Activated T-helper 17 cell treated with anti-CD3 and anti-CD28 coated beads, Interleukin-2, amount 50 U/mL, for 72 hours (primary cell): ENCODE results near the gene WT1. TPM values are rescaled to one million over a fixed set of nuclear protein-coding genes. Genes with fewer than 3 reads are reported as not detected.
"Not testable (repeated sequence)": the region's sequence is repeated elsewhere in the genome, so short reads cannot be mapped to it uniquely, and the experiment has no call there.

ENCODE experiments used
- ATAC-seq: fragments of 150-1000 bp; cut with Tn5 transposase; replicated peaks from 2 replicates; pipeline ENCODE4 v1.10.0; 2021; ENCODE audit warnings: mild to moderate bottlenecking, moderate library complexity
- H3K27ac Mint-ChIP-seq: one replicate; pipeline ENCODE4 v1.8.0; 2022; ENCODE audit warnings: mixed read lengths
- H3K27me3 Mint-ChIP-seq: one replicate; pipeline ENCODE4 v1.8.0; 2022; ENCODE audit warnings: mixed read lengths
- H3K36me3 Mint-ChIP-seq: one replicate; pipeline ENCODE4 v1.8.0; 2022; ENCODE audit warnings: low read depth, mild to moderate bottlenecking, mixed read lengths
- H3K4me1 Mint-ChIP-seq: one replicate; pipeline ENCODE4 v1.8.0; 2022; ENCODE audit warnings: mixed read lengths
- H3K4me3 Mint-ChIP-seq: one replicate; pipeline ENCODE4 v1.8.0; 2022; ENCODE audit warnings: mild to moderate bottlenecking, mixed read lengths
- H3K9me3 Mint-ChIP-seq: one replicate; pipeline ENCODE4 v1.8.0; 2022; ENCODE audit warnings: mixed read lengths
- total RNA-seq, 2 donors: library from RNA; stranded (reverse); gene quantifications; one replicate each; pipeline ENCODE4 v1.2.3, GENCODE V29; 2022

Gene WT1
- total RNA-seq, 2 donors from 2014 or later: not detected

DNA sequence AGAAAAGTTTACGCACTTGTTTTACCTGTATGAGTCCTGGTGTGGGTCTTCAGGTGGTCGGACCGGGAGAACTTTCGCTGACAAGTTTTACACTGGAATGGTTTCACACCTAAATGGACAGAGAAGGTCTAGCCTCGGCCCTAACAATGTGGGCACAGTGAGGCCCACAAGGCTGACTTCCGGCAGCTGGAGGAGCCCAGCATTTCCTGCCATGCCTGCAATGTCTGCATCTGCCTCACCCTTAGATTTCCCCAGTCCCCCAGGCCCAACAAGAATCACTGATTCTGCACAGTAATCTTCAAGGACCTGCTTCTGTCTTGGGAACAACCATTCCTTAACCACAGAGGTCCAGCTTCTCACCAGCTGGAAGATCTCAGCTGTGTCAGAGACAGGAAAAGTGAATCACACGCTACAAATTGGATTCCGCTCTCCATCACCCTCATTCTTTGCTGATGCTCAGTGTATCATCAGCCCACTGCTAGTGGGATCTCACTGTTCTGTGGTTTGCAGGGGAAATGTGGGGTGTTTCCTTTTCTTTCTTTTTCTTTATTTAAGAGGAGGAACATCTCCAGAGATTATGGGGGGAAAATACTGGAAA, 43.3 kb downstream of the WT1 start:
- Mint-ChIP-seq H3K9me3 (no peaks in the 10 kb centered on the region), H3K4me1 (no peaks in the 10 kb centered on the region)

GRCh38 chr11:32391479-32391878, 43.9 kb downstream of the WT1 start:
- no peak overlapping the region for H3K4me3 Mint-ChIP-seq
- no peaks in the 10 kb centered on the region for H3K4me1 Mint-ChIP-seq
- no peak overlapping the region for H3K27ac Mint-ChIP-seq
- no peaks in the 10 kb centered on the region for H3K36me3 Mint-ChIP-seq
- ATAC-seq: no peak
- H3K9me3 Mint-ChIP-seq: no peaks in the 10 kb centered on the region
- H3K27me3 Mint-ChIP-seq: no peaks in the 10 kb centered on the region

More for the DNA sequence above, 43.3 kb downstream of the WT1 start:
- Mint-ChIP-seq H3K27ac (no peak overlapping the region), H3K36me3 (no peaks in the 10 kb centered on the region), H3K27me3 (no peaks in the 10 kb centered on the region), H3K4me3 (no peak overlapping the region)
- ATAC-seq: no peak

GRCh38 chr11:32390712-32391111, 44.6 kb downstream of the WT1 start:
- no peak overlapping the region for H3K4me3 Mint-ChIP-seq
- H3K4me1 Mint-ChIP-seq: no peaks in the 10 kb centered on the region
- ATAC-seq: no peak
- no peaks in the 10 kb centered on the region for H3K36me3 Mint-ChIP-seq
- H3K27ac Mint-ChIP-seq: no peak overlapping the region
- H3K9me3 Mint-ChIP-seq: no peaks in the 10 kb centered on the region
- no peaks in the 10 kb centered on the region for H3K27me3 Mint-ChIP-seq

DNA sequence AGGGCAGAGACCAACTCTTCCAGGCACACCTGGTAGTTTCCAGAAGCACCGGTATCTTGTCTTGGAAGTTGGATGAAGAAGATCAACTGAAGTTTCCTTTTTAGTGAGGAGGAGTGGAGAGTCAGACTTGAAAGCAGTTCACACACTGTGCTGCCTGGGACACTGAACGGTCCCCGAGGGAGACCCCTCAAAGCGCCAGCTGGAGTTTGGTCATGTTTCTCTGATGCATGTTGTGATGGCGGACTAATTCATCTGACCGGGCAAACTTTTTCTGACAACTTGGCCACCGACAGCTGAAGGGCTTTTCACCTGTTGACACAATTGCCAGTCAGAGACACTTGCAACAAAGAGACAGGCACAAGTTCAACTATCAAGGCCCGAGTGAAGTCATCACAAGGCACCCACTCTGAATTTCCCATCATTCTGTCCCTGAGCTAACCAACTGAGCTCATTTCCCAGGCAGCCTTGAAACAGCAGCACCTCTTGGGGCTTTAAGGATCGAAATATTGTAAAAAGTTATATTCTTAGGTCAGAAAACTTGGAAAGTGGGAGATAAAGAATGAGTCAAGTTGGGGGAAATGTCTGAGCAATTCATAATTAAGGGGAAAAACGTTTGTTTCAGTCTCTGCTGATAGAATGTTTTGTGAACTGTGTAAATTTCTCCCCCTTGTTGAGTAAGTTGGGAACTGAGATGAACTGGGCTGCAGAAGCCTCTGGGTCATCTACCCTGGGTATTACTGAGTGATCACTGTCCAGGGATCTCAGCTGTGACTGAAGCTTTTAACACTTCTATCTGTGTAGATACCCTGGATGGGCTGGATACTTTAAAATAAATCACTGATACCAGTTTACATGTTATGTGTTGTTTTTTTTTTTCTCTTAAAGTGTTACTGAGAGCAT, 46.2 kb downstream of the WT1 start:
- peaks cover 8% of the 10 kb centered on the region for H3K27me3 Mint-ChIP-seq
- no peak for ATAC-seq
- no peak overlapping the region for H3K4me3 Mint-ChIP-seq
- H3K4me1 Mint-ChIP-seq: no peaks in the 10 kb centered on the region
- no peaks in the 10 kb centered on the region for H3K9me3 Mint-ChIP-seq
- no peaks in the 10 kb centered on the region for H3K36me3 Mint-ChIP-seq
- H3K27ac Mint-ChIP-seq: no peak overlapping the region

DNA sequence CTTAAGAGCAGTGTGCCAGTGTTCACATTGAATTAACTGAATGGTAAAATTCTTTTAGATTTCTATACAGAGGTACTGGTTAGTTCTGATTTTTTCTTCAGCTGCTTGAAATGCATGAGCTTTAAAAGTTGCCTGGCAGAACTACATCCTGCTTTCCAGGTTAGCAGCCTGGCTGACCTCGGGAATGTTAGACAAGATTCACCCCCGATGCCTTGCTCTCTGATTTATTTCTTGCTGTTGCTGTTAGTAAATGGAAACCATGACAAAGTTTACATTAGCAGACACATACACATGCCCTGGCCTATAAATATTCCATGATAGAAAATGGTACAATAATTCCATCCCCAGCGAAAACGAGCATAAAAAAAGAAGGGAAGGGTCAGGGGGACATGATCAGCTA, 47.0 kb downstream of the WT1 start:
- Mint-ChIP-seq H3K27ac (no peak overlapping the region), H3K27me3 (peaks cover 10% of the 10 kb centered on the region), H3K9me3 (no peaks in the 10 kb centered on the region), H3K36me3 (no peaks in the 10 kb centered on the region), H3K4me1 (no peaks in the 10 kb centered on the region), H3K4me3 (no peak overlapping the region)
- ATAC-seq: no peak

GRCh38 chr11:32387411-32387810, 47.9 kb downstream of the WT1 start:
- no peaks in the 10 kb centered on the region for H3K9me3 Mint-ChIP-seq
- H3K4me1 Mint-ChIP-seq: no peaks in the 10 kb centered on the region
- no peak overlapping the region for H3K27ac Mint-ChIP-seq
- peaks cover 14% of the 10 kb centered on the region for H3K27me3 Mint-ChIP-seq
- no peak for ATAC-seq
- H3K36me3 Mint-ChIP-seq: no peaks in the 10 kb centered on the region
- no peak overlapping the region for H3K4me3 Mint-ChIP-seq

DNA sequence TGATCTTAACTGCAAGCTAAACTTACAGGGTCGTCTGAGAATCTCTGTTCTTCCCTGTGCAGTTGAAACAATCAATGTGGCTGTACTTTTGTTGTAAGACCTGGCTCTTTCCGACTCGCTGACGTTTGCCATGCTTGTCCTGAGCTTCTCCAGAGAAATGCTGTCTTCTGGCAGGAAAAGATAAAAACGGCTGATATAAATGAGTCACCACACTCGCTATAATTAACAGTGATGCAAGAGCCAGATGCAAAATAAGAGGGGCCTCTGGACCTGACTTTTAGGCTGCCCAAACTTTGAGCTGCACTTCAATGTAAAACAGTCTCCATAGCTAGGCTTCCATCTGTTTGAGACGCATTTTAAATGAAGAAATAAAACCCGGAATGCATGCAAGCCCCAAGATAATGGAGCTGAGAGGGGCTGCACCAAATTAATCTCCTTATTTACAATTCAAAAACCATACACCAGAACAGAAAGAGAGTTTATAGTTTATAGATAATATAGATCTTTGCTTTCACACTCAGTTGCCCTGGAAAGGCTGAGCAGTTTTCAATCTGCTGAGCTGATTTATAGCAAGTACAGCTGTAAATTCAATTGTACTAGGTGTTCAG, 48.5 kb downstream of the WT1 start:
- Mint-ChIP-seq H3K4me3 (no peak overlapping the region), H3K4me1 (no peaks in the 10 kb centered on the region), H3K27me3 (peaks cover 14% of the 10 kb centered on the region), H3K36me3 (no peaks in the 10 kb centered on the region), H3K9me3 (no peaks in the 10 kb centered on the region), H3K27ac (no peak overlapping the region)
- ATAC-seq: no peak

DNA sequence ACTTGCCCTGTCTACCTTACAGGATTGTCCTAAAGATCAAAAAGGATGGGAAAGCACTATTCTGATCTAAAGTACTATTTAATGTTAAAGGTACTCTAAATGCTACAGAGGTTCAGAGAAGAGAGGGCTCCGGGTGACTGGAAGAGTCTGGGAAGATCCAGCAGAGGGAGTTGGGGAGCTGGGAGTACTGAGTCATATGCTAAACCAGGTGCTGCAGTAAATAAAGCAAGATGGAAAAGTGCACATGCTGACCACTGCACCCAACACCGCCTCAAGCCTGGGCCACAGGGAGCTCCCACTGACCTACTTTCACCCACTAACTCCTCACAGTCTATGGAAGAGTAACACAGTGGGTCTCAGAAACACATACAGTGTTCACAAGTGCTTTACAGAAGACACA, 49.3 kb downstream of the WT1 start:
- no peaks in the 10 kb centered on the region for H3K4me1 Mint-ChIP-seq
- H3K27ac Mint-ChIP-seq: no peak overlapping the region
- ATAC-seq: no peak
- H3K4me3 Mint-ChIP-seq: no peak overlapping the region
- no peaks in the 10 kb centered on the region for H3K36me3 Mint-ChIP-seq
- H3K9me3 Mint-ChIP-seq: no peaks in the 10 kb centered on the region
- peaks cover 14% of the 10 kb centered on the region for H3K27me3 Mint-ChIP-seq

GRCh38 chr11:32382339-32383049, 52.8 kb downstream of the WT1 start:
- ATAC-seq: no peak
- no peak overlapping the region for H3K4me3 Mint-ChIP-seq
- H3K36me3 Mint-ChIP-seq: no peaks in the 10 kb centered on the region
- H3K9me3 Mint-ChIP-seq: no peaks in the 10 kb centered on the region
- H3K27me3 Mint-ChIP-seq: peaks cover 18% of the 10 kb centered on the region
- H3K4me1 Mint-ChIP-seq: no peaks in the 10 kb centered on the region
- no peak overlapping the region for H3K27ac Mint-ChIP-seq

- Mint-ChIP-seq H3K27ac (no peak overlapping the region), H3K4me3 (no peak overlapping the region), H3K27me3 (peaks cover 24% of the 10 kb centered on the region), H3K9me3 (no peaks in the 10 kb centered on the region), H3K36me3 (no peaks in the 10 kb centered on the region), H3K4me1 (no peaks in the 10 kb centered on the region)
- ATAC-seq: no peak
These were observed 54.2 kb downstream of the WT1 start for GRCh38 chr11:32381179-32381578.

DNA sequence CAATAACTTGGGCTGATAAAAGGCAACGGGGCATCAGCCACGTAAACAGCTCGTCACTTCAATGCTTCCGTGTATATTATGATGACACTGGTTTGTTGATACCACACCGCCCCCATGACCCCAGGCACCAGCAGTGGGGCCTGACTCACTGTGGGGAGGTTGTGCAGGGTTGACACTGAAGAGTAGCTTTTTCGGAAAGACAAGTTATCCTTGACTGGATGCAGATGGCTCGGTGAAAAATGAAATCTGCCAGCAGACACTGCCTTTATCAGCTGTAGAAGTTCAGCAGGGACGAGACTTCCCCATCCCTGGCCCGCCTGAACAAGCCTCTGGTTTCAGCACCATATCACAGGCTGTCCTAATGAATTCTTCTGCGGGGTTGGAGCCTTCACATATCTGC, 55.6 kb downstream of the WT1 start:
- H3K9me3 Mint-ChIP-seq: no peaks in the 10 kb centered on the region
- H3K36me3 Mint-ChIP-seq: no peaks in the 10 kb centered on the region
- peaks cover 19% of the 10 kb centered on the region for H3K27me3 Mint-ChIP-seq
- no peaks in the 10 kb centered on the region for H3K4me1 Mint-ChIP-seq
- no peak for ATAC-seq
- no peak overlapping the region for H3K27ac Mint-ChIP-seq
- no peak overlapping the region for H3K4me3 Mint-ChIP-seq

- no peak for ATAC-seq
- H3K4me1 Mint-ChIP-seq: no peaks in the 10 kb centered on the region
- H3K27me3 Mint-ChIP-seq: peaks cover 10% of the 10 kb centered on the region
- H3K36me3 Mint-ChIP-seq: no peaks in the 10 kb centered on the region
- no peaks in the 10 kb centered on the region for H3K9me3 Mint-ChIP-seq
- no peak overlapping the region for H3K27ac Mint-ChIP-seq
- no peak overlapping the region for H3K4me3 Mint-ChIP-seq
These were observed 59.5 kb downstream of the WT1 start for GRCh38 chr11:32375826-32376225.

- H3K36me3 Mint-ChIP-seq: no peaks in the 10 kb centered on the region
- peaks cover 8% of the 10 kb centered on the region for H3K27me3 Mint-ChIP-seq
- ATAC-seq: peak; percentile 35
- H3K4me1 Mint-ChIP-seq: no peaks in the 10 kb centered on the region
- no peak overlapping the region for H3K4me3 Mint-ChIP-seq
- H3K27ac Mint-ChIP-seq: no peak overlapping the region
- peaks cover 9% of the 10 kb centered on the region for H3K9me3 Mint-ChIP-seq
These were observed 61.1 kb downstream of the WT1 start for GRCh38 chr11:32374261-32374711.

DNA sequence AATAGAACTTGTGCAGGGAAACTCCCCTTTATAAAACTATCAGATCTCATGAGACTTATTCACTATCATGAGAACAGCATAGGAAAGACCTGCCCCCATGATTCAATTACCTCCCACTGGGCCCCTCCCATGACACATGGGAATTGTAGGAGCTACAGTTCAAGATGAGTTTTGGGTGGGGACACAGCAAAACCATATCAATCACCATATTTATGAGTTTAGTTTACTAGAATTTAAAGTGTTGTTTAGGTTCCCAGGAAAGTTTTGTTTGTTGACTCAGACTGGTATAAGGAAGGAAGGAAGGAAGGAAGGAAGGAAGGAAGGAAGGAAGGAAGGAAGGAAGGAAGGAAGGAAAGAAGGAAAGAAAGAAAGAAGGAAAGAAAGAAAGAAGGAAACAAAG, 65.4 kb downstream of the WT1 start:
- H3K27ac Mint-ChIP-seq, H3K9me3 Mint-ChIP-seq, ATAC-seq, H3K27me3 Mint-ChIP-seq, H3K36me3 Mint-ChIP-seq, H3K4me3 Mint-ChIP-seq, H3K4me1 Mint-ChIP-seq: not testable (repeated sequence)
